ENCODE data around the gene NAA40. TPM values are rescaled to one million over a fixed set of nuclear protein-coding genes. Genes with fewer than 3 reads are reported as not detected.

The NAA40 gene
- total RNA-seq, 4 donors from 2014 or later, result 27.6 to 46.4 (median 34.5) TPM

DNA sequence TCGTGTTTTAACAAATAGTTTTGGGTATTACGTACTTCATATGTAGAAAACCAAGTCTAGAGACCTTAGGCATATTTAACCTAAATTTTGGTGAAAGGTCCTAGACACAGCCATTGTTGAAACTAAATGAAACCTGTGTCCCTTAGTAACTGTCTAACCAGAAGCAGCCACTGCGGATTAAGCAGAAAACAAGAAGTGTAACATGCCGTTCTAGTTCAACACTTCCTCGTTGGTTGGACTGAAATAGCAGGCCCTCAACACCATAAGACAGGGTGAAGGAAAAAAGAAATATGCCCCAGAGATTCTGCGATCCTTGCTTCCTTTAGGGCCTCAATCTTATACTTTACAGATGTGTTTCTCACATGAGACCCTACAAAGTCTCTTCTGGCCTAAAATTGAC, 2.0 kb downstream of the NAA40 start:
- no peaks in the 10 kb centered on the region for H3K27me3 ChIP-seq
- intact Hi-C loops (cut with DNase I), result loop anchor here (5.0 kb wide), 1 partner anchor 173 kb away; the partner anchor contains the start of gene ZFTA
- H3K9me3 ChIP-seq, result no peaks in the 10 kb centered on the region
- no peak for TF ChIP-seq POLR2A (IDR thresholded peaks at IDR 0.05)
- TF ChIP-seq, protein P1, sequence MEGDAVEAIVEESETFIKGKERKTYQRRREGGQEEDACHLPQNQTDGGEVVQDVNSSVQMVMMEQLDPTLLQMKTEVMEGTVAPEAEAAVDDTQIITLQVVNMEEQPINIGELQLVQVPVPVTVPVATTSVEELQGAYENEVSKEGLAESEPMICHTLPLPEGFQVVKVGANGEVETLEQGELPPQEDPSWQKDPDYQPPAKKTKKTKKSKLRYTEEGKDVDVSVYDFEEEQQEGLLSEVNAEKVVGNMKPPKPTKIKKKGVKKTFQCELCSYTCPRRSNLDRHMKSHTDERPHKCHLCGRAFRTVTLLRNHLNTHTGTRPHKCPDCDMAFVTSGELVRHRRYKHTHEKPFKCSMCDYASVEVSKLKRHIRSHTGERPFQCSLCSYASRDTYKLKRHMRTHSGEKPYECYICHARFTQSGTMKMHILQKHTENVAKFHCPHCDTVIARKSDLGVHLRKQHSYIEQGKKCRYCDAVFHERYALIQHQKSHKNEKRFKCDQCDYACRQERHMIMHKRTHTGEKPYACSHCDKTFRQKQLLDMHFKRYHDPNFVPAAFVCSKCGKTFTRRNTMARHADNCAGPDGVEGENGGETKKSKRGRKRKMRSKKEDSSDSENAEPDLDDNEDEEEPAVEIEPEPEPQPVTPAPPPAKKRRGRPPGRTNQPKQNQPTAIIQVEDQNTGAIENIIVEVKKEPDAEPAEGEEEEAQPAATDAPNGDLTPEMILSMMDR (IDR thresholded peaks at IDR 0.05), result no peak
- no peak for DNase-seq
- H3K36me3 ChIP-seq, result no peaks in the 10 kb centered on the region
- H3K27ac ChIP-seq, result no peak overlapping the region
- H3K4me1 ChIP-seq, result peaks cover 25 to 27% of the 10 kb centered on the region in 2 donors
- 80% methylated on average over 6 of the region's 6 CpGs for WGBS, 2 donors
- no peak overlapping the region for H3K4me3 ChIP-seq (replicated peaks in 1 of 3)

DNA sequence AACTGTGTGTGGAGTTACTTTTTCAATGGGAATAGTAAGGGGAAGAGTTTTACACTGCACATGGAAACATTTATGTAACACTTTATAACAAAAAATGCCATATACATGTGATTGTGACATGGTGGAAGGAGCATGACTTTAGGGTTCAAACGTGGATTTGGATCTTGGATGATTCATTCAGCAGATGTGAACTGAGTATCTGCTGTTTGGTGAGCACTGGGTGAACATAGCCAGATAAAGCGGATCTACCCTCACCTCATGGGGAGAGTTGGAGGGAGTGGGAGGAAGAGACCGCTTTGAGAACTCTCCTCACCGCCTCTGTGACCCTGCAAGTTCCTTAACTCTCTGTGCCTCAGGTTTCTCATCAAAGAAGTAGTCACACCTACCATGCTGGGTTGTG, 3.1 kb downstream of the NAA40 start:
- no peak for TF ChIP-seq POLR2A (IDR thresholded peaks at IDR 0.05)
- TF ChIP-seq, protein P1 (IDR thresholded peaks at IDR 0.05), result no peak
- Histone ChIP-seq H3K27ac (no peak overlapping the region), H3K4me3 (replicated peaks in 1 of 3) (no peak overlapping the region), H3K27me3 (no peaks in the 10 kb centered on the region), H3K36me3 (peaks cover 0 to 6% of the 10 kb centered on the region in 2 donors), H3K4me1 (peaks cover 25 to 27% of the 10 kb centered on the region in 2 donors), H3K9me3 (no peaks in the 10 kb centered on the region)
- no peak for DNase-seq
- 85 to 90% methylated on average over 4 of the region's 4 CpGs for WGBS, 2 donors
- intact Hi-C loops (cut with DNase I), result loop anchor here (5.0 kb wide), 1 partner anchor 175 kb away; the partner anchor contains the start of gene ZFTA

DNA sequence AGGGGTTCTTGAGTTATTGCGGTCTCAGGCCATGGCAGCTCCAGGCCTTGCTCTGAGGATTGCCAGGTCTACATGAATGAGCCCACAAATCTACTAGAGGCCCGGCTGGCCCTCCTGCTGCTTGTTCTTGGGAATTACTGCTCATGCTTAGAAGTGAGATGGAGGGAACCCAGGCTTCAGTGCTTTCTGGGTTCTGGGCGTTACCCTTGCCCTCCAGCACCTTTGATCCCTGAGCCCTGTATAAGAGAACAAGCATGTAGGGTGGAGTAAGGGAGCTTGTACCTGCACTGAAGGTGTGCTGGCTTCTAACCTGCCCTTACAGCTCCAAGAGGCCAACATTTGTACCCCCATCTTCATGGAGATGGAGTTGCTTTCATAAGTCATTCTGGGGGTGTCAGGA, 4.0 kb downstream of the NAA40 start:
- 83 to 100% methylated on average over 2 of the region's 3 CpGs for WGBS, 2 donors
- Histone ChIP-seq H3K4me1 (peaks cover 23 to 26% of the 10 kb centered on the region in 2 donors), H3K27ac (no peak overlapping the region), H3K9me3 (no peaks in the 10 kb centered on the region), H3K4me3 (replicated peaks in 1 of 3) (no peak overlapping the region), H3K36me3 (peaks cover 0 to 6% of the 10 kb centered on the region in 2 donors), H3K27me3 (no peaks in the 10 kb centered on the region)
- DNase-seq, result peak in 1 of 2 donors; percentile 17
- TF ChIP-seq POLR2A (IDR thresholded peaks at IDR 0.05), result no peak
- TF ChIP-seq, protein P1 (IDR thresholded peaks at IDR 0.05), result no peak
- intact Hi-C loops (cut with DNase I), result loop anchor here (5.0 kb wide), 1 partner anchor 176 kb away; the partner anchor contains the start of gene ZFTA

DNA sequence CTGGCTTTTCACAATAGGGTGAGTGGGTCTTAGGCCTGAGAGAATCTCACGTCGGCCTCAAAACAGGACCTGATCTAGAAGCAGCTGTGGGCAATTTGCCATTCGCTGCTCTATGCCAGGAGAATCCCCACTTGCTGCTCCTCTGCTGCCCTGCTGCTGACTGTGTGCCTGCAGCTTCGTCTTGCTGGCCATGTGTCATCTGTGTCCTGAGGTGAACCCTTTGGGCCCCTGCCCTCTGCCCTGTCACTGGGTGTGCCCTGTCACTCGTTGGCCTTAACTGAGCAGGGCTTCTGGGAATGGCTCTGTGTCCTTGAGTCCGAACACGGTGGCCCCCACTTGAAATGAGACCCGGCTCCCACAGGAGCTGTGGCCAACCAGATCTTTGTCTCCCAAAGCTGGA, 6.2 kb downstream of the NAA40 start:
- no peak overlapping the region for H3K4me3 ChIP-seq (replicated peaks in 1 of 3)
- no peaks in the 10 kb centered on the region for H3K27me3 ChIP-seq
- H3K36me3 ChIP-seq, result peaks cover 0 to 6% of the 10 kb centered on the region in 2 donors
- H3K9me3 ChIP-seq, result no peaks in the 10 kb centered on the region
- H3K27ac ChIP-seq, result peak overlapping the region; percentile 27 to 48 (median 28)
- intact Hi-C loops (cut with DNase I), result loop anchor here (2.0 to 5.0 kb wide), 2 partner anchors 108 to 178 kb away; partner anchors contain the start of gene ZFTA
- 53 to 60% methylated on average over 7 to 8 of the region's 8 CpGs for WGBS, 2 donors
- peak; percentile 23 to 24 for DNase-seq
- TF ChIP-seq, protein P1 (IDR thresholded peaks at IDR 0.05), result no peak
- TF ChIP-seq POLR2A (IDR thresholded peaks at IDR 0.05), result no peak
- peaks cover 13% of the 10 kb centered on the region in 2 donors for H3K4me1 ChIP-seq

DNA sequence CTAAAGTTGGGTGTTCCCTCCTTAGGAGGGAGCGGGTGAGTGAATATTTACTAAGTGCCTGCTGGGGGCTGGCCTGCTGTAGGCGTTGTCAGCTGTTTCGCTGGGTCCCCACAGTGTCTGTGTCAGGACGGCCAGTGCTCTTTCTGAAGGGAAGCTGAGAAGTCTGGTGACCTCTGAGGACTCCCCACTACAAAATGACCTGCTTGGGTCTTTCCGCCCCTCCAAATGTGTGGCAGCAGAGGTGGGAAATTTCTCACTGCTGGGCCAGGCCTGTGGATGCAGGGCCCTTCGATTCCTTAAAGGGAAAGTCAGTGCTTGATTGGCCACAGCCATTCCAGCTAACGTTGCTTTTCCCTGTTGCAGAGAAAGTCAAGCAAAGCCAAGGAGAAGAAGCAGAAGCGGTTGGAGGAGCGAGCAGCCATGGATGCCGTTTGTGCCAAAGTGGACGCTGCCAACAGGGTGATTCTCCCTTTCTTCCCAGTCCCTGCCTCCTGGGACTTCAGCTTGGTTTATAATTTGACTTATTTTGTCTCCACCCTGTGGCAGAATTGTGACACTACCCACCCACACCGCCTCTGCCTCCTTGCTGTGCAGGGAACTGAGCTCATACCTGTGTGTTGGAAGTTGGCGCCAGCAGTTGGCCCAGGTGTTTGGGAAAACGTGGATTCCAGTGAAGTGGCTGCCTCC, 6.8 kb downstream of the NAA40 start:
- Histone ChIP-seq H3K27ac (peak overlapping the region; percentile 27 to 48 (median 28)), H3K4me1 (peaks cover 10% of the 10 kb centered on the region in 2 donors), H3K36me3 (peaks cover 0 to 6% of the 10 kb centered on the region in 2 donors), H3K4me3 (replicated peaks in 1 of 3) (no peak overlapping the region), H3K27me3 (no peaks in the 10 kb centered on the region), H3K9me3 (no peaks in the 10 kb centered on the region)
- peak; percentile 87 to 89 for DNase-seq
- intact Hi-C loops (cut with DNase I), result loop anchor here (2.0 kb wide), 1 partner anchor 109 kb away; no protein-coding TSS in a partner anchor
- TF ChIP-seq, protein P1 (IDR thresholded peaks at IDR 0.05), result peak; percentile 39 to 97 (median 85)
- TF ChIP-seq POLR2A (IDR thresholded peaks at IDR 0.05), result no peak
- WGBS, 2 donors, result 28 to 39% methylated on average over 13 to 14 of the region's 14 CpGs
